ENCODE data around the gene BLOC1S2. TPM values are rescaled to one million over a fixed set of nuclear protein-coding genes. Genes with fewer than 3 reads are reported as not detected.

The BLOC1S2 gene
- polyA plus RNA-seq, 1 donor from 2014 or later = 299 TPM

DNA sequence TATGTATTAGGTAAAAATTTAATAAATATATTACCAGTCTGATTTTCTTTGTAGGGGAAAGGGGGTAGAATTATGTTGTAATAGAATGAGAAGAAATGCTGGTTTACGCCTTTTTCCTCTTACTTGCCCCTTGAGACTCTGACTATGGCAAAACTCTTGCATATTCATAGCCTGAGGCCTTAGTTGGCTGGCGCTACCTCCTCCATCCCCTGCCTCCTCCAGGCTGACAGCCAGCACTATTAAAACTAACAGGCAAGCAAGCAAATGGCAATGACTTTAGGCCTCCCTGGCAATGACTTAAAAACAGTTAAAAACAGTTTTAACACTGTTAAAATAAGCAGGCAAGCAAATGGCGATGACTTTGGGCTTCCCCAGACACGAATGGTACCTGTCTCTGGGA lies 29.1 kb upstream of the BLOC1S2 start:
- Histone ChIP-seq H3K27me3 (ENCODE audit: insufficient read depth, low read depth, low read length) (no peaks in the 10 kb centered on the region), H2AFZ (ENCODE audit: low read depth, low read length) (no peak overlapping the region), H3F3A (ENCODE audit: insufficient read depth, low read length, poor library complexity, severe bottlenecking) (no peaks in the 10 kb centered on the region), H3K4me2 (ENCODE audit: low read length) (no peak overlapping the region), H4K20me1 (ENCODE audit: insufficient read depth) (no peaks in the 10 kb centered on the region), H3K4me3 (ENCODE audit: low read length) (no peak overlapping the region), H3K27ac (ENCODE audit: low read length) (no peak overlapping the region), H3K9me3 (ENCODE audit: low read length) (no peaks in the 10 kb centered on the region), H3K9ac (ENCODE audit: low read length) (no peak overlapping the region), H3K79me2 (replicated peaks; ENCODE audit: insufficient read depth, low read length) (no peaks in the 10 kb centered on the region), H3K36me3 (ENCODE audit: insufficient read depth, low read length) (no peaks in the 10 kb centered on the region), H3K9me2 (ENCODE audit: insufficient read depth, low read length) (no peaks in the 10 kb centered on the region)
- TF ChIP-seq RAD21 (conservative IDR thresholded peaks at IDR 0.05) = no peak
- TF ChIP-seq MXI1 (conservative IDR thresholded peaks at IDR 0.05; ENCODE audit: poor library complexity, severe bottlenecking) = no peak
- no peak for TF ChIP-seq EZH2 (IDR thresholded peaks at IDR 0.05; ENCODE audit: borderline replicate concordance, insufficient read depth, low read length, poor library complexity, severe bottlenecking)
- TF ChIP-seq SMC3 (conservative IDR thresholded peaks at IDR 0.05; ENCODE audit: poor library complexity) = no peak

DNA sequence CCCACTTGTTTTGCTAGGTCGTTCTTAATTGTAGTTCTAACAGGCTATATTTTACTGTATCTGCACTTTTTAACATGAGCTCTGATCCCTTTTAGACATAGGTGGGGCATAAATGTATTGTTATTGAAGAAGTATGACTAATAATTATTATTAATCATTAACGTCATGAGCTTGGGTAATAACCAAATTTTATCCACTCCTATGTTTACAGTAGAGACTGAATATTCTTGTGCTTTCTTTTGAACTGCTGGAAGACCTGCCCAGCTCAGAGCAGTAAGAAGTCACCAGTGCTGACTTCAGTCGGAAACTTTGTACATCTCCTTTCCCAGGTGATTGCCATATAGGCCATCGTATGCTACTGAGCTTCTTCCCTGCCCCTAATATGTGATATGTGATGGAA lies 24.8 kb upstream of the BLOC1S2 start:
- H3F3A ChIP-seq (ENCODE audit: insufficient read depth, low read length, poor library complexity, severe bottlenecking) = no peaks in the 10 kb centered on the region
- no peaks in the 10 kb centered on the region for H3K79me2 ChIP-seq (replicated peaks; ENCODE audit: insufficient read depth, low read length)
- H3K4me3 ChIP-seq (ENCODE audit: low read length) = no peak overlapping the region
- H3K27ac ChIP-seq (ENCODE audit: low read length) = no peak overlapping the region
- H3K27me3 ChIP-seq (ENCODE audit: insufficient read depth, low read depth, low read length) = no peaks in the 10 kb centered on the region
- no peaks in the 10 kb centered on the region for H4K20me1 ChIP-seq (ENCODE audit: insufficient read depth)
- no peak overlapping the region for H3K9ac ChIP-seq (ENCODE audit: low read length)
- no peak for TF ChIP-seq MXI1 (conservative IDR thresholded peaks at IDR 0.05; ENCODE audit: poor library complexity, severe bottlenecking)
- TF ChIP-seq EZH2 (IDR thresholded peaks at IDR 0.05; ENCODE audit: borderline replicate concordance, insufficient read depth, low read length, poor library complexity, severe bottlenecking) = no peak
- no peak for TF ChIP-seq TAF1 (IDR thresholded peaks at IDR 0.05; ENCODE audit: low read depth)
- TF ChIP-seq EP300 (conservative IDR thresholded peaks at IDR 0.05; ENCODE audit: poor library complexity, severe bottlenecking) = no peak
- TF ChIP-seq SMC3 (conservative IDR thresholded peaks at IDR 0.05; ENCODE audit: poor library complexity) = no peak
- TF ChIP-seq, protein P1, sequence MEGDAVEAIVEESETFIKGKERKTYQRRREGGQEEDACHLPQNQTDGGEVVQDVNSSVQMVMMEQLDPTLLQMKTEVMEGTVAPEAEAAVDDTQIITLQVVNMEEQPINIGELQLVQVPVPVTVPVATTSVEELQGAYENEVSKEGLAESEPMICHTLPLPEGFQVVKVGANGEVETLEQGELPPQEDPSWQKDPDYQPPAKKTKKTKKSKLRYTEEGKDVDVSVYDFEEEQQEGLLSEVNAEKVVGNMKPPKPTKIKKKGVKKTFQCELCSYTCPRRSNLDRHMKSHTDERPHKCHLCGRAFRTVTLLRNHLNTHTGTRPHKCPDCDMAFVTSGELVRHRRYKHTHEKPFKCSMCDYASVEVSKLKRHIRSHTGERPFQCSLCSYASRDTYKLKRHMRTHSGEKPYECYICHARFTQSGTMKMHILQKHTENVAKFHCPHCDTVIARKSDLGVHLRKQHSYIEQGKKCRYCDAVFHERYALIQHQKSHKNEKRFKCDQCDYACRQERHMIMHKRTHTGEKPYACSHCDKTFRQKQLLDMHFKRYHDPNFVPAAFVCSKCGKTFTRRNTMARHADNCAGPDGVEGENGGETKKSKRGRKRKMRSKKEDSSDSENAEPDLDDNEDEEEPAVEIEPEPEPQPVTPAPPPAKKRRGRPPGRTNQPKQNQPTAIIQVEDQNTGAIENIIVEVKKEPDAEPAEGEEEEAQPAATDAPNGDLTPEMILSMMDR (IDR thresholded peaks at IDR 0.05; ENCODE audit: poor library complexity, severe bottlenecking) = no peak
- TF ChIP-seq, protein P2, sequence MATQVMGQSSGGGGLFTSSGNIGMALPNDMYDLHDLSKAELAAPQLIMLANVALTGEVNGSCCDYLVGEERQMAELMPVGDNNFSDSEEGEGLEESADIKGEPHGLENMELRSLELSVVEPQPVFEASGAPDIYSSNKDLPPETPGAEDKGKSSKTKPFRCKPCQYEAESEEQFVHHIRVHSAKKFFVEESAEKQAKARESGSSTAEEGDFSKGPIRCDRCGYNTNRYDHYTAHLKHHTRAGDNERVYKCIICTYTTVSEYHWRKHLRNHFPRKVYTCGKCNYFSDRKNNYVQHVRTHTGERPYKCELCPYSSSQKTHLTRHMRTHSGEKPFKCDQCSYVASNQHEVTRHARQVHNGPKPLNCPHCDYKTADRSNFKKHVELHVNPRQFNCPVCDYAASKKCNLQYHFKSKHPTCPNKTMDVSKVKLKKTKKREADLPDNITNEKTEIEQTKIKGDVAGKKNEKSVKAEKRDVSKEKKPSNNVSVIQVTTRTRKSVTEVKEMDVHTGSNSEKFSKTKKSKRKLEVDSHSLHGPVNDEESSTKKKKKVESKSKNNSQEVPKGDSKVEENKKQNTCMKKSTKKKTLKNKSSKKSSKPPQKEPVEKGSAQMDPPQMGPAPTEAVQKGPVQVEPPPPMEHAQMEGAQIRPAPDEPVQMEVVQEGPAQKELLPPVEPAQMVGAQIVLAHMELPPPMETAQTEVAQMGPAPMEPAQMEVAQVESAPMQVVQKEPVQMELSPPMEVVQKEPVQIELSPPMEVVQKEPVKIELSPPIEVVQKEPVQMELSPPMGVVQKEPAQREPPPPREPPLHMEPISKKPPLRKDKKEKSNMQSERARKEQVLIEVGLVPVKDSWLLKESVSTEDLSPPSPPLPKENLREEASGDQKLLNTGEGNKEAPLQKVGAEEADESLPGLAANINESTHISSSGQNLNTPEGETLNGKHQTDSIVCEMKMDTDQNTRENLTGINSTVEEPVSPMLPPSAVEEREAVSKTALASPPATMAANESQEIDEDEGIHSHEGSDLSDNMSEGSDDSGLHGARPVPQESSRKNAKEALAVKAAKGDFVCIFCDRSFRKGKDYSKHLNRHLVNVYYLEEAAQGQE (IDR thresholded peaks at IDR 0.05; ENCODE audit: borderline replicate concordance) = no peak
- no peak for TF ChIP-seq RAD21 (conservative IDR thresholded peaks at IDR 0.05)
- no peak for TF ChIP-seq POLR2AphosphoS5 (IDR thresholded peaks at IDR 0.05)
- no peaks in the 10 kb centered on the region for H3K36me3 ChIP-seq (ENCODE audit: insufficient read depth, low read length)
- H2AFZ ChIP-seq (ENCODE audit: low read depth, low read length) = no peak overlapping the region
- H3K9me2 ChIP-seq (ENCODE audit: insufficient read depth, low read length) = no peaks in the 10 kb centered on the region
- H3K9me3 ChIP-seq (ENCODE audit: low read length) = no peaks in the 10 kb centered on the region
- no peak overlapping the region for H3K4me2 ChIP-seq (ENCODE audit: low read length)

All from neural cell (in vitro differentiated cells).